Measurements from ENCODE around the gene TXN2.
"Not testable (repeated sequence)": the region's sequence is repeated elsewhere in the genome, so short reads cannot be mapped to it uniquely, and the experiment has no call there.

The TXN2 gene

DNA sequence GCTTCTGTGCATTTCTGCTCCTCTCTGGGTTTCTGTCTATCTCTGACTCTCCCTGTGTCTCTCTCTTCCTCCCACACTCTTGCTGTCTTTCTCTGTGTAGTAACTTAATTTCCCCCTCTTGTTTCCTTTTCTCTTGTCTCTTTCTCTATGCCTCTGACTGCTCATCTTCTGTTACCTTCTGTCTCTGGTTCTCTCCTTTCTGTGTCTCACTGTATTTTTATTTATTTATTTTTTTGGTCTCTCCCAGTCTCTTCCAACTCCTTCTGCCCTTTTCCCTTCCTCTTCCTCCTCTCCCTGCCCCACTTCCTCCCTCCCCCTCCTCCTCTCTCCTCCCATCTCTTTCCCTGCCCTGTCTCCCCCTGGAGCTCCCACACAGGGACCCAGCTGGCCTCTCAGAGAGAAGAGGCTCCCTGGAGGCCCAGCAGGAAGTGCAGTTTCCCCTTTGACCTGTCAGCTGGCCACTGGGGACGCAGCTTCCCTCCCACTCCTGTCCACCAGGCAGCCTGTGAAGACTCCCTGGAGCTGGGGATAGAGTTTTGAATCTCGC is 55.4 kb downstream of the TXN2 start:
- no peak for DNase-seq

DNA sequence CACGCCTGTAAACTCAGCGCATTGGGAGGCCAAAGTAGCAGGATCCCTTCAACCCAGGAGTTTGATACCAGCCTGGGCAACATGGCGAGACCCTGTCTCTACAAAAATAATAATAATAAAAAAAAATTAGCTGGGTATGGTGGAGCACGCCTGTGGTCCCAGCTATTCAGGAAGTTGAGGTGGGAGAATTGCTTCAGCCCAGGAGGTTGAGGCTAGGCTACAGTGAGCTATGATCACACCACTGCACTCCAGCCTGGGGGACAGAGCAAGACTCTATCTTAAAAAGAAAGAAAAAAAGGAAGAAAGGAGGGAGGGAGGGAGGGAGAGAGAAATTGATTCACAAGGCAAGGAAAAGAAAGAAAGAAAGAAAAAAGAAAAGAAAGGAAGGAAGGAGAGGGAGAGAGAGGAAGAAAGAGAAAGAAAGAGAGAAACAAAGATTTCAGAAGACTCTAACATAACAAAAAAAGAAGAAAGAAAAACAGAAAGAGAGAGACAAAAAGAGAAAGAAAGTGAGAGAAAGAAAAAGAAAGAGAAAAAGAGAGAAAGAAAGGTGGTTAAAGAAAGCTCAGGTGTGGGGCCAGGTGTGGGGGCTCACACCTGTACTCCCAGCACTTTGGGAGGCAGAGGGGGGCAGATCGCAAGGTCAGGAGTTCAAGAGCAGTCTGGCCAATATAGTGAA is 56.4 kb downstream of the TXN2 start:
- no peak for DNase-seq

DNA sequence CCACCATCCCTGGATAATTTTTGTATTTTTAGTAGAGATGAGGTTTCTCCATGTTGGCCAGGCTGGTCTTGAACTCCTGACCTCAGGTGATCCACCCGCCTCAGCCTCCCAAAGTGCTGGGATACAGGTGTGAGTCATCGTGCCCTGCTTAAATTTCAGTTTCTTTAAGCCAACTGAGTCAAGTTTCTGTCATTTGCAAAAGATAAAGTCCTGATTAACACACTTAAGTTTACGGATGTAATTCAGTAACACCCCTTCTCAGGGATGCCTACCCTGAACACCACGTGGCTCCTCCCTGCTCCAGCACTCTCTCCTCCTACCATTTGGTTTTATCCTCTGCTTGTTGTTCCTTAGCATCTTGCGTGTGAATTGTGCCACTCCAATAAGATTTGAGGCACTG is 57.0 kb downstream of the TXN2 start:
- DNase-seq: not testable (repeated sequence)

DNA sequence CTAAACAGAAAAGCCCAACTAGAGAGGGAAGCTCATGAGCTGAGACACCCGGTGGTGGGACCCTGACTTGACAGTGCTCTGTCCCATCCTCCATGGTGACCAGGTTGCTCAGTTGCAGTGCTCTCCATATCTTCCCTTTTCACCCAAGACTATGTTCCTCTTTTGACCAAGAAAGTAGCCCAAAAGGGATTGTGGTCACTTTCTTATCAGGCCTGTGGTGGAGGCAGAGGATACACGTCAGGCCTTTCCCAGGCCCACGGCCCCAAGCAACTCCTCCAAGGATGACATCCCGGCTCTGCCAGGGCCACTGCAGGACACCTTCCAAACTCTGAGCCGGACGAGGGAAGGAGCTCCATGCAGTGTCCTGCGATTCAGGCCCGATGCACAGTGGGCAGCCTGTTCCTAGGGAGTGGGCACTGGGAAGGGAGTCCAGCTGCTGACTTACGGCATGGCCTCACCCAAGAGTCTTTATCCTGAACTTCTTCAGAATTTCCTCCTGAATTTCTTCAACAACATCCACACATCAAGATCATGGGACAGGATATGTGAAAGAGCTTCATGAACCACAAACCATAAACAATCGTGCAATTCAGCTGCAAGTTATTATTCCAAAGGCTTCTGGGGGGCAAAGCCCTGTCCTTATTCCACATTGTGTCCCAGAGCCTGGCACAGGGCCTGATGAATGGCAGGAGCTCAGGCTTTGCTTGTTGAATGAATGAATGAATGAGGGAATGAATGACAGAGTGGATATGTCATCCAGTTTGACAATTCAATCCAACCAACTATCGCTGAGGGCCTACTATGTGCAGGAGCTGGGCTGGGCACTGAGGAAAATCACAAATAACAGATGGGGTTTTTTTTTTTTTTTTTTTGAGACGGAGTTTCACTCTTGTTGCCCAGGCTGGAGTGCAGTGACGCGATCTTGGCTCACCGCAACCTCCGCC is 57.7 kb downstream of the TXN2 start:
- DNase-seq: no peak

DNA sequence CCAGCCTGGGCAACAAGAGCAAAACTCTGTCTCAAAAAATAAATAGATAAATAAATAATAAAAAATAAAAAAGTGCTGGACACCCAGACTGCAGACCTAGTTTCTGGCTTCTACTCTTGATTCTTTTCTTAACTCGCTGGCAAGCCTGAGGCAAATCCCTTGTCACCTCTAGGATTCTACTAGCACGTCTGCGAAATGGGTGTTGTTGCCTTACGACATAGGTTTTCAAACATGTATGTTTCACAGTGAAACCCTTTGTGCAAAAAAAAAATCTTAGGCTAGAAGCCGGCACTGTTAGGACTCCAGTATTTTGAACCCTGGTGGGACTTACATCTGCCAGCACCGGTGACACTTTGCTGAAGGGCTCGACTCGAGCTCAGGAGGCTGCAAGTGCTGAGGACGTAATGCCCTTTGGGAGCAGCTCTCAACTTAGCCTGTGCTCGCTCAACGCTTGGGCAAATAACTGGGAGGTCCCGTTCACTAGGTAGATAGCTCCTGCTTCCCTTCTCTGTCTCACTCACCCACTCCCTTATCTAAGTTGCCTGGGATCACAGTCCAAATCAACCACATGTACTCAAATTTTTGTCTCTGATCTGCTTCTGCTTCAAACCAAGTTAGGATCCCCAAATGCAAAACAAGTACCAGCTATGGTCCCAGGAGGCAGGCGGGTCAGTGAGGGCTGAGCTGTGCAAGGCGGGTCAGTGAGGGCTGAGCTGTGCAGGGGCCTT is 59.0 kb downstream of the TXN2 start:
- no peak for DNase-seq

DNA sequence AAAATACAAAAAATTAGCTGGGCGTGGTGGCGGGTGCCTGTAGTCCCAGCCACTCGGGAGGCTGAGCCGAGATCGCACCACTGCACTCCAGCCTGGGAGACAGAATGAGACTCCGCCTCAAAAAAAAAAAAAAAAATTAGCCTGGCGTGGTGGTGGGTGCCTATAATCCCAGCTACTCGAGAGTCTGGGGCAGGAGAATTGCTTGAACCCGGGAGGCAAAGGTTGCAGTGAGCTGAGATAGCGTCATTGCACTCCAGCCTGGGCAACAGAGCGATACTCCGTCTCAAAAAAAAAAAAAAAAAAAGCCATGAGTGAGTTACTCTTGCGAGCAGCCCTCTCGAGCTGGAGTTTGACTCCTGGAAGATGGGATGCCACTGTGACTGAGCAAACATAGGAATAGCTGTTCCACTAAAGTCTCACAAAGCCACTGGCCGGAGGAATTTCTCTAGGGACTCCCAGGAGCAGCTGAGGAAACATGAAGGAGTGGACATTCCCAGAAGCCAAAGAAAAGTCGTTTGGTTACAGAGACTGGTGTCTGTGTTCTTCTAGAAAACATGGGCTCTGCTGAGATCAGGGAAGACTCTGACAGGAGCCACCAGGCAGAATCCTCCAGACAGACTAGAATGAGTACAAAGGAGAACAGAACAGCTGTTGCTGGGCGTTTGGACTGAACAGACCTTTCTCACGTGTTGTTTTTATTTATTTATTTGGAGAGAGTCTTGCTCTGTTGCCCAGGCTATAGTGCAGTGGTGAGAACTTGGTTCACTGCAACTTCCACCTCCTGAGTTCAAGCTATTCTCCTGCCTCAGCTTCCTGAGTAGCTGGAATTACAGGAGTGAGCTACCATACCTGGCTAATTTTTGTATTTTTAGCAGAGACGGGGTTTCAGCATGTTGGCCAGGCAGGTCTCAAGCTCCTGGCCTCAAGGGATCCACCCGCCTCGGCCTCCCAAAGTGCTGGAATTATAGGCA is 61.2 kb downstream of the TXN2 start:
- no peak for DNase-seq

DNA sequence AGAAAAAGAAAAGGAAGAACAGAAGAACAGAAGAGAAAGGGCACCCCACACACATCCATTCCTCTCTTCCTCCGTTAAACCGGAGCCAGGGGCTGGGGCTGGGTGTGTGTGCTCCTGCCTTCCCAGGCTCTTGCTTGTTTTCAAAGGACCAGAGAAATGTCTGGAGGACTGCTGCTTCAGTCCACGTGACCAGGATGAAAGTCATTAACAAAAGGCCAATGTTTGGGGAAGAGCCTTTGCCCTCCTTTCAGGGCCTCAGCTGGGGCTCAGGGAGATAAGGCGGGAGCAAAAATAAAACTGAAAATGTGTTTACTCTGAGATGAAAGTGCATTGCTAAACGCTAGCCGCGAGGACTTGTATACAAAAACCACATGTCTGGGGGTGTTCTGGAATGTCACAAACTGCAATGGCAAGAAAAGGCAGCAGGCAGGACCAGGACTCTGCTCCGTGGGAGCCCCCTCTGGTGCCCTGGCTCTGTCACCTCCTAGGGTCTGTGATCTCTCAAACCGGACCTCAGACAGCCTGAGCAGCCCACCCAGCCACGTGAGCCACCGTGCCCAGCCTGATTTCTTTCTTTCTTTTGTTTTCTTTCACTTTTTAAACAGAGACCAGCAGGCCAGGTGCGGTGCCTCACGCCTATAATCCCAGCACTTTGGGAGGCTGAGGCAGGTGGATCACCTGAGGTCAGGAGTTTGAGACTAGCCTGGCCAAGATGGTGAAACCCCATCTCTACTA is 62.1 kb downstream of the TXN2 start:
- DNase-seq: no peak

DNA sequence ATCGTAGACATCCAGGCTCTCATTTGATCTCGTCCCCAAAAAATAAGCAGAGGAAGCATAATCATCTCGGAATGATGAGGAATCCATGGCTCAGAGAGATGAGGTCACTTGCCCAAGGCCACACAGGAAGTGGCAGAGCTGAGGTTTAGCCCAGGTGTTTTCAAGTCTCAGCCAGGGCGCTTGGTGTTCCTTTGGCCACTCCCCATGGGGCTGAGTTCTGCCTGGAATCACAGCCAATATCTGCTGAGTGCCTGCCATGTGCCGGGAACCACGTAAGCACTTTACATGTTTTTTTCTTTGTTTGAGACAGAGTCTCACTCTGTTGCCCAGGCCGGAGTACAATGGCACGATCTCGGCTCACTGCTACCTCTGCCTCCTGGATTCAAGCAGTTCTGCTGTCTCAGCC is 64.2 kb downstream of the TXN2 start:
- DNase-seq: no peak
